Neuronal stem cell (in vitro differentiated cells): ENCODE results near the gene MXD4.

Experiments used
- DNase-seq: peaks from one replicate; pipeline ENCODE4 v3.0.0-alpha.2; 2013; ENCODE audit warnings: low spot score
- H2AFZ ChIP-seq: one replicate; pipeline ENCODE4 v1.6.1; 2013; ENCODE audit warnings: mild to moderate bottlenecking, low read length, inconsistent platforms
- H2AK5ac ChIP-seq: 2 replicates; pipeline ENCODE4 v1.6.1; 2013; ENCODE audit warnings: low read depth, mild to moderate bottlenecking, inconsistent platforms, low read length, moderate library complexity, mixed read lengths
- H2BK120ac ChIP-seq: 2 replicates; pipeline ENCODE4 v1.6.1; 2013; ENCODE audit warnings: low read depth, mild to moderate bottlenecking, inconsistent platforms, low read length, moderate library complexity, mixed read lengths
- H2BK12ac ChIP-seq: one replicate; pipeline ENCODE4 v1.6.1; 2013; ENCODE audit warnings: low read length, inconsistent platforms
- H2BK15ac ChIP-seq: 2 replicates; pipeline ENCODE4 v1.6.1; 2013; ENCODE audit warnings: mild to moderate bottlenecking, low read length, inconsistent platforms, mixed read lengths
- H2BK5ac ChIP-seq: one replicate; pipeline ENCODE4 v1.6.1; 2013; ENCODE audit warnings: inconsistent platforms, mild to moderate bottlenecking, low read length, moderate library complexity
- H3K14ac ChIP-seq: one replicate; pipeline ENCODE4 v1.6.1; 2013; ENCODE audit warnings: low read length, inconsistent platforms
- H3K18ac ChIP-seq: 2 replicates; pipeline ENCODE4 v1.6.1; 2013; ENCODE audit warnings: low read length, inconsistent platforms
- H3K23ac ChIP-seq: 2 replicates; pipeline ENCODE4 v1.6.1; 2013; ENCODE audit warnings: low read depth, mild to moderate bottlenecking, mixed read lengths, low read length, inconsistent platforms; ENCODE audit not compliant: poor library complexity
- H3K27ac ChIP-seq: replicated peaks from 3 replicates; pipeline ENCODE4 v1.5.1; 2013; ENCODE audit warnings: low read length, inconsistent platforms
- H3K27me3 ChIP-seq, 3 experiments: 2 replicates each; pipeline ENCODE4 v1.6.1; 2013; ENCODE audit warnings: low read length in 3 of 3, mild to moderate bottlenecking in 2 of 3, inconsistent platforms in 1 of 3, low read depth in 1 of 3, mixed read lengths in 1 of 3, moderate library complexity in 1 of 3; ENCODE audit not compliant: control insufficient read depth in 3 of 3, insufficient read depth in 3 of 3
- H3K36me3 ChIP-seq, 2 donors: replicated peaks in 1 of 2; 2 replicates each; pipeline ENCODE4 v1.6.1; 2013; ENCODE audit warnings: low read length in 2 of 2; ENCODE audit not compliant: control insufficient read depth in 2 of 2, insufficient read depth in 2 of 2
- H3K4ac ChIP-seq: 2 replicates; pipeline ENCODE4 v1.6.1; 2013; ENCODE audit warnings: inconsistent platforms, mild to moderate bottlenecking, low read length, moderate library complexity
- H3K4me1 ChIP-seq, 2 donors: 1 replicate in 1 of 2; 2 replicates in 1 of 2; pipeline ENCODE4 v1.6.1; 2013; ENCODE audit warnings: low read length in 2 of 2, low read depth in 1 of 2; ENCODE audit not compliant: control insufficient read depth in 2 of 2, insufficient read depth in 1 of 2
- H3K4me2 ChIP-seq: one replicate; pipeline ENCODE4 v1.6.1; 2013; ENCODE audit warnings: mild to moderate bottlenecking, low read length, inconsistent platforms; ENCODE audit not compliant: insufficient read depth, poor library complexity, severe bottlenecking
- H3K4me3 ChIP-seq, 2 donors: 2 replicates each; pipeline ENCODE4 v1.5.1; 2013; ENCODE audit warnings: low read length in 2 of 2, mild to moderate bottlenecking in 2 of 2, inconsistent platforms in 1 of 2, moderate library complexity in 1 of 2
- H3K79me1 ChIP-seq: one replicate; pipeline ENCODE4 v1.6.1; 2013; ENCODE audit warnings: low read depth, mild to moderate bottlenecking, inconsistent platforms, low read length, moderate library complexity
- H3K9ac ChIP-seq: one replicate; pipeline ENCODE4 v1.6.1; 2013; ENCODE audit warnings: mild to moderate bottlenecking, low read depth, low read length, inconsistent platforms; ENCODE audit not compliant: poor library complexity
- H3K9me3 ChIP-seq, 2 donors: replicated peaks in 1 of 2; 2 replicates each; pipeline versions ENCODE3 to v1.6.1; 2013; ENCODE audit warnings: low read length in 2 of 2, mild to moderate bottlenecking in 2 of 2, inconsistent platforms in 1 of 2, low read depth in 1 of 2, mixed read lengths in 1 of 2, moderate library complexity in 1 of 2; ENCODE audit not compliant: control insufficient read depth in 2 of 2, insufficient read depth in 1 of 2
- H4K8ac ChIP-seq: one replicate; pipeline ENCODE4 v1.6.1; 2013; ENCODE audit warnings: low read depth, mild to moderate bottlenecking, inconsistent platforms, low read length, moderate library complexity
- H4K91ac ChIP-seq: one replicate; pipeline ENCODE4 v1.6.1; 2013; ENCODE audit warnings: low read length, low read depth, mild to moderate bottlenecking, inconsistent platforms; ENCODE audit not compliant: poor library complexity
- WGBS, 2 donors: extraction: QIAGEN DNeasy Blood & Tissue Kit; methylation state at CpG; one replicate each; pipeline ENCODE4 v1.1.7; 2013; ENCODE audit warnings: missing lambda C conversion rate in 2 of 2, mixed read lengths in 1 of 2; ENCODE audit not compliant: insufficient read length in 2 of 2, insufficient replicate concordance in 1 of 2; ENCODE audit errors: extremely low coverage in 2 of 2; 5-methylcytosine and 5-hydroxymethylcytosine counted together

The MXD4 gene

GRCh38 chr4:2236944-2237666 is 24.8 kb downstream of the MXD4 start:
- Histone ChIP-seq H3K9ac (no peak overlapping the region), H3K14ac (no peak overlapping the region), H2BK12ac (no peak overlapping the region), H3K4me1 (peaks cover 1 to 15% of the 10 kb centered on the region in 2 donors), H4K91ac (no peak overlapping the region), H3K27me3 (no peaks in the 10 kb centered on the region), H3K27ac (no peak overlapping the region), H2AK5ac (no peak overlapping the region), H4K8ac (no peak overlapping the region), H3K23ac (no peak overlapping the region), H3K79me1 (peaks cover 4% of the 10 kb centered on the region), H3K4me3 (no peak overlapping the region), H2BK5ac (no peak overlapping the region), H3K36me3 (peaks cover 5 to 79% of the 10 kb centered on the region in 2 donors), H3K4me2 (no peak overlapping the region), H3K18ac (no peak overlapping the region), H2BK120ac (no peak overlapping the region), H3K4ac (no peak overlapping the region), H3K9me3 (no peaks in the 10 kb centered on the region), H2AFZ (no peak overlapping the region), H2BK15ac (no peak overlapping the region)
- no peak for DNase-seq
- no CpG with 5 or more reads among the region's 3 CpGs for WGBS, 2 donors

GRCh38 chr4:2231082-2231481 is 30.8 kb downstream of the MXD4 start:
- Histone ChIP-seq H3K4me3 (no peak overlapping the region), H2BK5ac (no peak overlapping the region), H2AK5ac (no peak overlapping the region), H3K27me3 (no peaks in the 10 kb centered on the region), H3K4me2 (no peak overlapping the region), H3K4ac (no peak overlapping the region), H3K18ac (no peak overlapping the region), H3K79me1 (no peaks in the 10 kb centered on the region), H3K9me3 (no peaks in the 10 kb centered on the region), H3K27ac (no peak overlapping the region), H2BK15ac (no peak overlapping the region), H3K9ac (no peak overlapping the region), H2BK120ac (no peak overlapping the region), H3K14ac (no peak overlapping the region), H2BK12ac (no peak overlapping the region), H3K23ac (no peak overlapping the region), H4K91ac (no peak overlapping the region), H4K8ac (no peak overlapping the region), H2AFZ (no peak overlapping the region), H3K4me1 (no peaks in the 10 kb centered on the region), H3K36me3 (peaks cover 3 to 76% of the 10 kb centered on the region in 2 donors)
- WGBS, 2 donors: no CpG with 5 or more reads among the region's 6 CpGs
- DNase-seq: no peak

DNA sequence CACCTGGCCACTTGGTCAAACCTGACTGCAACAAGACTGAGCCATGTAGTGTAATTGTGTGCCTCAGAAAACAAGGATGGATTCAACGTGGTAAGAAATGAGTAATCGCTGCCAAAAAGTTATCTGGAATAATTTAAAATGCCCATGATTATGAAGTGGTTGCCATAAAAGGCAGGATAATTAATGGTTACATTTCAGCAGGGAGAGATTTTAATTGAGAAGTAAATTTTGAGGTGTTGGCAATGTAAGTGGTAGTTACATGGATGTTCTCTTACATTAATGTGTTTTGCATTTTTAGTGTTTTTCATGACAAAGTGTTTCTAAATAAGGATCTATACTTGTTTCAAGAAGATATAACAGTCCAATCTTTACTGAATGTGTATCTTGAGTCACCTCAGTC is 35.6 kb downstream of the MXD4 start:
- Histone ChIP-seq H3K27ac (no peak overlapping the region), H2BK12ac (no peak overlapping the region), H2AFZ (no peak overlapping the region), H4K8ac (no peak overlapping the region), H3K9ac (no peak overlapping the region), H3K27me3 (no peaks in the 10 kb centered on the region), H3K14ac (no peak overlapping the region), H3K9me3 (no peaks in the 10 kb centered on the region), H3K4ac (no peak overlapping the region), H3K79me1 (no peaks in the 10 kb centered on the region), H2BK15ac (no peak overlapping the region), H2BK5ac (no peak overlapping the region), H2BK120ac (no peak overlapping the region), H3K4me2 (no peak overlapping the region), H3K36me3 (peaks cover 0 to 34% of the 10 kb centered on the region in 2 donors), H3K23ac (no peak overlapping the region), H4K91ac (no peak overlapping the region), H3K4me1 (no peaks in the 10 kb centered on the region), H3K4me3 (no peak overlapping the region), H3K18ac (no peak overlapping the region), H2AK5ac (no peak overlapping the region)
- no CpG with 5 or more reads among the region's 2 CpGs for WGBS, 2 donors
- no peak for DNase-seq

DNA sequence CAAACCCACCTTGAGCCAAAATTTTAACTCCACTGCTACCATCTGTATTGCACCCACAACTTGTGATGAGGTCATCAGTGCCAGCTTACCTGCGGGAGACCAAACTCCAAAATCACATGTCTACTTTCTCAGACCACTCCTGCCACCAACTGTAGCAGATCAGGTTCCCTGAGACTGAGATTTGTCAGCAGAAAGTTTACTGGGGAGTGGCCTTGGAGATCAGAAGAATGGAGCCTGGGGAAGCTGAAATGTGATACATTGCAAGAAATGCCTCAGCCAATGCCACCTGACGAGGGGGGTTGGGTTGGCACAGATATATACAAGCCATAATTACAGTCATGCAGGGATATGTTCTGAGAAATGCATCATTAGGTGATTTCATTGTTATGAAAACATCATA is 39.1 kb downstream of the MXD4 start:
- H3K14ac ChIP-seq: no peak overlapping the region
- no peak overlapping the region for H3K4ac ChIP-seq
- H2BK5ac ChIP-seq: no peak overlapping the region
- no peak overlapping the region for H3K4me2 ChIP-seq
- H3K27ac ChIP-seq: no peak overlapping the region
- H2BK15ac ChIP-seq: no peak overlapping the region
- H3K9me3 ChIP-seq: no peaks in the 10 kb centered on the region
- no CpG with 5 or more reads among the region's 2 CpGs for WGBS, 2 donors
- no peak overlapping the region for H2BK12ac ChIP-seq
- no peaks in the 10 kb centered on the region for H3K27me3 ChIP-seq
- no peak overlapping the region for H3K18ac ChIP-seq
- no peaks in the 10 kb centered on the region for H3K79me1 ChIP-seq
- no peak overlapping the region for H4K8ac ChIP-seq
- H3K36me3 ChIP-seq: peaks cover 0 to 20% of the 10 kb centered on the region in 2 donors
- H2BK120ac ChIP-seq: no peak overlapping the region
- no peak overlapping the region for H3K9ac ChIP-seq
- no peak overlapping the region for H2AK5ac ChIP-seq
- DNase-seq: no peak
- H3K4me3 ChIP-seq: no peak overlapping the region
- no peaks in the 10 kb centered on the region for H3K4me1 ChIP-seq
- no peak overlapping the region for H4K91ac ChIP-seq
- H3K23ac ChIP-seq: no peak overlapping the region
- no peak overlapping the region for H2AFZ ChIP-seq
